H9 (cell line): ENCODE data around the gene SF3A1. TPM values are rescaled to one million over a fixed set of nuclear protein-coding genes. Genes with fewer than 3 reads are reported as not detected.

Experiments
- DNase-seq: peaks from one replicate; pipeline ENCODE4 v3.0.0-alpha.2; 2017
- H2AFZ ChIP-seq: one replicate; pipeline ENCODE4 v1.6.1; 2013; ENCODE audit warnings: mild to moderate bottlenecking, low read length, control low read depth, moderate library complexity
- H2AK5ac ChIP-seq: 2 replicates; pipeline ENCODE4 v1.6.1; 2013; ENCODE audit warnings: low read length, control low read depth, mixed read lengths; ENCODE audit not compliant: insufficient read length
- H2BK120ac ChIP-seq: one replicate; pipeline ENCODE4 v1.6.1; 2013; ENCODE audit warnings: low read depth, mild to moderate bottlenecking, low read length, control low read depth, inconsistent platforms; ENCODE audit not compliant: poor library complexity, severe bottlenecking
- H2BK12ac ChIP-seq: 2 replicates; pipeline ENCODE4 v1.6.1; 2013; ENCODE audit warnings: low read length, control low read depth, mixed read lengths, low read depth; ENCODE audit not compliant: insufficient read length
- H2BK15ac ChIP-seq: 2 replicates; pipeline ENCODE4 v1.6.1; 2013; ENCODE audit warnings: low read depth, low read length, control low read depth
- H2BK20ac ChIP-seq: one replicate; pipeline ENCODE4 v1.6.1; 2013; ENCODE audit warnings: low read depth, mild to moderate bottlenecking, low read length, control low read depth, inconsistent platforms; ENCODE audit not compliant: poor library complexity, severe bottlenecking
- H2BK5ac ChIP-seq: 2 replicates; pipeline ENCODE4 v1.6.1; 2013; ENCODE audit warnings: low read length, control low read depth, mixed read lengths; ENCODE audit not compliant: insufficient read length
- H3K14ac ChIP-seq: 2 replicates; pipeline ENCODE4 v1.6.1; 2013; ENCODE audit warnings: low read length, control low read depth; ENCODE audit not compliant: insufficient read depth
- H3K18ac ChIP-seq: 2 replicates; pipeline ENCODE4 v1.6.1; 2013; ENCODE audit warnings: low read depth, mild to moderate bottlenecking, mixed read lengths, low read length, control low read depth; ENCODE audit not compliant: insufficient read length
- H3K23ac ChIP-seq: 2 replicates; pipeline ENCODE4 v1.6.1; 2013; ENCODE audit warnings: low read length, control low read depth, mixed read lengths, low read depth; ENCODE audit not compliant: insufficient read length
- H3K23me2 ChIP-seq: 2 replicates; pipeline ENCODE4 v1.6.1; 2013; ENCODE audit warnings: low read depth, mild to moderate bottlenecking, mixed read lengths, low read length, control low read depth; ENCODE audit not compliant: insufficient read length, poor library complexity, severe bottlenecking
- H3K27ac ChIP-seq: 2 replicates; pipeline ENCODE4 v1.5.1; 2013; ENCODE audit warnings: low read length, control low read depth, mixed read lengths, low read depth; ENCODE audit not compliant: insufficient read length
- H3K27me3 ChIP-seq: 2 replicates; pipeline ENCODE4 v1.6.1; 2013; ENCODE audit warnings: low read length, control low read depth, inconsistent platforms; ENCODE audit not compliant: insufficient read depth
- H3K4ac ChIP-seq: 2 replicates; pipeline ENCODE4 v1.6.1; 2013; ENCODE audit warnings: low read depth, mild to moderate bottlenecking, control low read depth, inconsistent platforms, low read length, moderate library complexity
- H3K4me1 ChIP-seq: 2 replicates; pipeline ENCODE4 v1.6.1; 2013; ENCODE audit warnings: low read length, control low read depth, inconsistent platforms; ENCODE audit not compliant: insufficient read depth
- H3K4me2 ChIP-seq: 2 replicates; pipeline ENCODE4 v1.6.1; 2013; ENCODE audit warnings: low read length, control low read depth, mixed read lengths; ENCODE audit not compliant: insufficient read length, insufficient read depth
- H3K56ac ChIP-seq: 2 replicates; pipeline ENCODE4 v1.6.1; 2013; ENCODE audit warnings: low read depth, mild to moderate bottlenecking, mixed read lengths, low read length, control low read depth; ENCODE audit not compliant: insufficient read length
- H3K79me1 ChIP-seq: 2 replicates; pipeline ENCODE4 v1.6.1; 2013; ENCODE audit warnings: low read depth, mild to moderate bottlenecking, moderate library complexity, low read length, control low read depth, inconsistent platforms; ENCODE audit not compliant: insufficient read depth, poor library complexity, severe bottlenecking
- H3K79me2 ChIP-seq: 2 replicates; pipeline ENCODE4 v1.6.1; 2013; ENCODE audit warnings: low read length, control low read depth, inconsistent platforms; ENCODE audit not compliant: insufficient read depth
- H3K9ac ChIP-seq: 2 replicates; pipeline ENCODE4 v1.6.1; 2013; ENCODE audit warnings: low read length, control low read depth, mixed read lengths; ENCODE audit not compliant: insufficient read length; ENCODE audit errors: extremely low read depth
- H3K9me3 ChIP-seq: one replicate; pipeline ENCODE4 v1.6.1; 2013; ENCODE audit warnings: low read depth, low read length, inconsistent platforms; ENCODE audit not compliant: control insufficient read depth
- H3T11ph ChIP-seq: one replicate; pipeline ENCODE4 v1.6.1; 2013; ENCODE audit warnings: mild to moderate bottlenecking, low read length, control low read depth, inconsistent platforms
- H4K20me1 ChIP-seq: one replicate; pipeline ENCODE4 v1.6.1; 2013; ENCODE audit not compliant: control insufficient read depth, insufficient read length, insufficient read depth
- H4K5ac ChIP-seq: 2 replicates; pipeline ENCODE4 v1.6.1; 2013; ENCODE audit warnings: low read depth, mild to moderate bottlenecking, mixed read lengths, low read length, control low read depth; ENCODE audit not compliant: insufficient read length
- H4K8ac ChIP-seq: replicated peaks from 2 replicates; pipeline ENCODE4 v1.6.1; 2013; ENCODE audit warnings: low read length, control low read depth, mixed read lengths, low read depth; ENCODE audit not compliant: insufficient read length
- H4K91ac ChIP-seq: 2 replicates; pipeline ENCODE4 v1.6.1; 2013; ENCODE audit warnings: low read depth, mild to moderate bottlenecking, moderate library complexity, mixed read lengths, low read length, control low read depth; ENCODE audit not compliant: insufficient read length
- H3K27ac Mint-ChIP-seq, 3 experiments: 2 replicates in 2 of 3; 3 replicates in 1 of 3; pipeline ENCODE4 v1.8.0; 2020 to 2021; ENCODE audit warnings: mixed read lengths in 3 of 3, mild to moderate bottlenecking in 1 of 3, moderate library complexity in 1 of 3
- H3K27me3 Mint-ChIP-seq: 2 replicates; pipeline ENCODE4 v1.8.0; 2021; ENCODE audit warnings: low read depth, mild to moderate bottlenecking, moderate library complexity, mixed read lengths
- H3K36me3 Mint-ChIP-seq, 3 experiments: 2 replicates in 2 of 3; 3 replicates in 1 of 3; pipeline ENCODE4 v1.8.0; 2020 to 2021; ENCODE audit warnings: low read depth in 3 of 3, mixed read lengths in 3 of 3; ENCODE audit not compliant: insufficient read depth in 1 of 3
- H3K4me1 Mint-ChIP-seq, 2 experiments: 2 replicates each; pipeline ENCODE4 v1.8.0; 2020; ENCODE audit warnings: mixed read lengths in 2 of 2
- H3K4me3 Mint-ChIP-seq, 2 experiments: 2 replicates in 1 of 2; 3 replicates in 1 of 2; pipeline ENCODE4 v1.8.0; 2020 to 2021; ENCODE audit warnings: mild to moderate bottlenecking in 2 of 2, mixed read lengths in 2 of 2, moderate library complexity in 1 of 2
- H3K9me3 Mint-ChIP-seq, 2 experiments: 2 replicates in 1 of 2; 3 replicates in 1 of 2; pipeline ENCODE4 v1.8.0; 2020; ENCODE audit warnings: mild to moderate bottlenecking in 2 of 2, mixed read lengths in 2 of 2, moderate library complexity in 1 of 2
- CTCF ChIP-seq: fragments of 200-600 bp; sonication (generic); conservative IDR thresholded peaks from 3 replicates; pipeline ENCODE4 v1.8.0; 2021; ENCODE audit warnings: antibody characterized with exemption, mild to moderate bottlenecking
- WGBS: extraction: QIAGEN DNeasy Blood & Tissue Kit; methylation state at CpG from one replicate; pipeline ENCODE4 v1.1.7; 2013; ENCODE audit warnings: missing lambda C conversion rate, low lambda C conversion rate, mixed read lengths; ENCODE audit not compliant: insufficient read length; ENCODE audit errors: extremely low coverage; 5-methylcytosine and 5-hydroxymethylcytosine counted together
- total RNA-seq: library from RNA; stranded (reverse); gene quantifications from 2 replicates; pipeline ENCODE4 v1.2.1, GENCODE V29; 2021

The SF3A1 gene
- total RNA-seq, 1 experiment from 2014 or later = 225 TPM

- Mint-ChIP-seq H3K36me3 (no peaks in the 10 kb centered on the region), H3K4me3 (no peak overlapping the region), H3K9me3 (no peaks in the 10 kb centered on the region; a peak in 1 of 5 replicates), H3K27me3 (no peaks in the 10 kb centered on the region), H3K4me1 (peaks cover 11 to 13% of the 10 kb centered on the region in 2 experiments), H3K27ac (peak overlapping the region in 1 of 3 experiments; percentile 54; a peak in 1 of 7 replicates)
- H3K9me3 ChIP-seq = no peaks in the 10 kb centered on the region
- no peak overlapping the region for H3K56ac ChIP-seq
- H3K27me3 ChIP-seq = no peaks in the 10 kb centered on the region
- H3K4me1 ChIP-seq = no peaks in the 10 kb centered on the region; the same call in 1 of the 2 replicates
- no peak overlapping the region for H2BK5ac ChIP-seq
- H3K18ac ChIP-seq = no peak overlapping the region
- no peak for TF ChIP-seq CTCF
- H3K4me2 ChIP-seq = no peak overlapping the region
- no peak overlapping the region for H2AFZ ChIP-seq
- no peak overlapping the region for H4K8ac ChIP-seq
- no peak overlapping the region for H3K4ac ChIP-seq
- H2BK12ac ChIP-seq = no peak overlapping the region
- H4K5ac ChIP-seq = no peak overlapping the region
- no peak overlapping the region for H3K9ac ChIP-seq
- WGBS = no CpG with 5 or more reads among the region's 8 CpGs
- DNase-seq = no peak
- no peak overlapping the region for H2BK120ac ChIP-seq
- H2BK20ac ChIP-seq = no peak overlapping the region
- no peak overlapping the region for H3T11ph ChIP-seq
- no peak overlapping the region for H4K91ac ChIP-seq
- H3K23me2 ChIP-seq = no peaks in the 10 kb centered on the region
- no peak overlapping the region for H3K14ac ChIP-seq
- no peak overlapping the region for H3K23ac ChIP-seq
- no peak overlapping the region for H2AK5ac ChIP-seq
- no peaks in the 10 kb centered on the region for H3K79me2 ChIP-seq
- H3K79me1 ChIP-seq = no peaks in the 10 kb centered on the region
- H3K27ac ChIP-seq = no peak overlapping the region
- no peak overlapping the region for H2BK15ac ChIP-seq
- no peaks in the 10 kb centered on the region for H4K20me1 ChIP-seq
Measured at GRCh38 chr22:30310881-30311771, 45.6 kb downstream of the SF3A1 start.
